ENCODE measurements around the gene CTDP1.

CTDP1 gene

GRCh38 chr18:79754022-79754761 is 74.6 kb downstream of the CTDP1 start:
- H3K4me3 ChIP-seq = no peak overlapping the region

GRCh38 chr18:79754831-79755351 is 75.3 kb downstream of the CTDP1 start:
- Histone ChIP-seq H3K36me3 (ENCODE audit: insufficient read depth, low read length) (no peaks in the 10 kb centered on the region; the same call in 1 of the 2 replicates), H3K9me3 (ENCODE audit: low read depth, low read length) (no peaks in the 10 kb centered on the region), H3K9ac (ENCODE audit: insufficient read length) (no peak overlapping the region), H3K4me3 (no peak overlapping the region), H3K27ac (no peak overlapping the region)
- no peak for DNase-seq (ENCODE audit: low read depth, low spot score)
- TF ChIP-seq FOXP2 (optimal IDR thresholded peaks at IDR 0.05; ENCODE audit: control extremely low read depth, extremely low read length, insufficient read depth) = no peak
- no peak for TF ChIP-seq EZH2 (IDR thresholded peaks at IDR 0.05)
- TF ChIP-seq POLR2AphosphoS5 (IDR thresholded peaks at IDR 0.05; ENCODE audit: borderline replicate concordance, low read depth, low read length) = no peak

More at GRCh38 chr18:79754022-79754761, 74.6 kb downstream of the CTDP1 start:
- no peak overlapping the region for H3K27ac ChIP-seq
- no peaks in the 10 kb centered on the region for H3K9me3 ChIP-seq (ENCODE audit: low read depth, low read length)
- no peak for DNase-seq (ENCODE audit: low read depth, low spot score)
- TF ChIP-seq POLR2AphosphoS5 (IDR thresholded peaks at IDR 0.05; ENCODE audit: borderline replicate concordance, low read depth, low read length) (no peak), EZH2 (IDR thresholded peaks at IDR 0.05) (no peak)
- no peak overlapping the region for H3K9ac ChIP-seq (ENCODE audit: insufficient read length)
- no peaks in the 10 kb centered on the region; the same call in 1 of the 2 replicates for H3K36me3 ChIP-seq (ENCODE audit: insufficient read depth, low read length)

GRCh38 chr18:79755496-79756142 is 76.0 kb downstream of the CTDP1 start:
- no peak overlapping the region for H3K9ac ChIP-seq (ENCODE audit: insufficient read length)
- no peak overlapping the region for H3K27ac ChIP-seq
- H3K9me3 ChIP-seq (ENCODE audit: low read depth, low read length) = no peaks in the 10 kb centered on the region
- no peak overlapping the region for H3K4me3 ChIP-seq
- TF ChIP-seq FOXP2 (optimal IDR thresholded peaks at IDR 0.05; ENCODE audit: control extremely low read depth, extremely low read length, insufficient read depth) (no peak), EZH2 (IDR thresholded peaks at IDR 0.05) (no peak), POLR2AphosphoS5 (IDR thresholded peaks at IDR 0.05; ENCODE audit: borderline replicate concordance, low read depth, low read length) (no peak)
- DNase-seq (ENCODE audit: low read depth, low spot score) = no peak
- no peaks in the 10 kb centered on the region; the same call in 1 of the 2 replicates for H3K36me3 ChIP-seq (ENCODE audit: insufficient read depth, low read length)

- Histone ChIP-seq H3K36me3 (ENCODE audit: insufficient read depth, low read length) (no peaks in the 10 kb centered on the region; the same call in 1 of the 2 replicates), H3K9me3 (ENCODE audit: low read depth, low read length) (no peaks in the 10 kb centered on the region), H3K27ac (no peak overlapping the region), H3K4me3 (no peak overlapping the region), H3K9ac (ENCODE audit: insufficient read length) (no peak overlapping the region)
- no peak for TF ChIP-seq FOXP2 (optimal IDR thresholded peaks at IDR 0.05; ENCODE audit: control extremely low read depth, extremely low read length, insufficient read depth)
- no peak for TF ChIP-seq EZH2 (IDR thresholded peaks at IDR 0.05)
- no peak for TF ChIP-seq POLR2AphosphoS5 (IDR thresholded peaks at IDR 0.05; ENCODE audit: borderline replicate concordance, low read depth, low read length)
- no peak for DNase-seq (ENCODE audit: low read depth, low spot score)
These were observed 76.5 kb downstream of the CTDP1 start for GRCh38 chr18:79756143-79756500.

- Histone ChIP-seq H3K4me3 (no peak overlapping the region), H3K9ac (ENCODE audit: insufficient read length) (no peak overlapping the region), H3K27ac (no peak overlapping the region), H3K36me3 (ENCODE audit: insufficient read depth, low read length) (no peaks in the 10 kb centered on the region; the same call in 1 of the 2 replicates), H3K9me3 (ENCODE audit: low read depth, low read length) (no peaks in the 10 kb centered on the region)
- TF ChIP-seq POLR2AphosphoS5 (IDR thresholded peaks at IDR 0.05; ENCODE audit: borderline replicate concordance, low read depth, low read length) (no peak), FOXP2 (optimal IDR thresholded peaks at IDR 0.05; ENCODE audit: control extremely low read depth, extremely low read length, insufficient read depth) (no peak), EZH2 (IDR thresholded peaks at IDR 0.05) (no peak)
- no peak for DNase-seq (ENCODE audit: low read depth, low spot score)
These were observed 77.2 kb downstream of the CTDP1 start for GRCh38 chr18:79756826-79757225.

GRCh38 chr18:79760348-79760747 is 80.7 kb downstream of the CTDP1 start:
- Histone ChIP-seq H3K27ac (no peak overlapping the region), H3K9me3 (ENCODE audit: low read depth, low read length) (no peaks in the 10 kb centered on the region), H3K4me3 (no peak overlapping the region), H3K9ac (ENCODE audit: insufficient read length) (no peak overlapping the region), H3K36me3 (ENCODE audit: insufficient read depth, low read length) (no peaks in the 10 kb centered on the region)
- no peak for DNase-seq (ENCODE audit: low read depth, low spot score)
- TF ChIP-seq POLR2AphosphoS5 (IDR thresholded peaks at IDR 0.05; ENCODE audit: borderline replicate concordance, low read depth, low read length) = no peak
- TF ChIP-seq EZH2 (IDR thresholded peaks at IDR 0.05) = no peak

GRCh38 chr18:79760881-79761280 is 81.3 kb downstream of the CTDP1 start:
- DNase-seq (ENCODE audit: low read depth, low spot score) = no peak
- Histone ChIP-seq H3K4me3 (no peak overlapping the region), H3K27ac (no peak overlapping the region), H3K36me3 (ENCODE audit: insufficient read depth, low read length) (no peaks in the 10 kb centered on the region), H3K9me3 (ENCODE audit: low read depth, low read length) (no peaks in the 10 kb centered on the region), H3K9ac (ENCODE audit: insufficient read length) (no peak overlapping the region)
- no peak for TF ChIP-seq FOXP2 (optimal IDR thresholded peaks at IDR 0.05; ENCODE audit: control extremely low read depth, extremely low read length, insufficient read depth)

- no peak for DNase-seq (ENCODE audit: low read depth, low spot score)
- Histone ChIP-seq H3K9me3 (ENCODE audit: low read depth, low read length) (no peaks in the 10 kb centered on the region), H3K4me3 (no peak overlapping the region), H3K36me3 (ENCODE audit: insufficient read depth, low read length) (no peaks in the 10 kb centered on the region), H3K27ac (no peak overlapping the region), H3K9ac (ENCODE audit: insufficient read length) (no peak overlapping the region)
- TF ChIP-seq POLR2AphosphoS5 (IDR thresholded peaks at IDR 0.05; ENCODE audit: borderline replicate concordance, low read depth, low read length) (no peak), EZH2 (IDR thresholded peaks at IDR 0.05) (no peak), FOXP2 (optimal IDR thresholded peaks at IDR 0.05; ENCODE audit: control extremely low read depth, extremely low read length, insufficient read depth) (no peak)
These were observed 83.8 kb downstream of the CTDP1 start for GRCh38 chr18:79763407-79763806.
